Trophoblast cell (in vitro differentiated cells and primary cell): ENCODE results near the gene FAM210B.

Experiments
- DNase-seq, 2 donors: peaks; one replicate each; pipeline ENCODE4 v3.0.0-alpha.2; 2016
- H2AFZ ChIP-seq: 2 replicates; pipeline ENCODE4 v1.6.1; 2013; ENCODE audit warnings: low read length, moderate library complexity, mild to moderate bottlenecking; ENCODE audit not compliant: insufficient read depth, poor library complexity
- H2AK5ac ChIP-seq: 2 replicates; pipeline ENCODE4 v1.6.1; 2013; ENCODE audit warnings: mild to moderate bottlenecking, low read length
- H2BK120ac ChIP-seq: 2 replicates; pipeline ENCODE4 v1.6.1; 2013; ENCODE audit warnings: low read length, mild to moderate bottlenecking, moderate library complexity; ENCODE audit not compliant: insufficient read depth, poor library complexity
- H2BK12ac ChIP-seq: 2 replicates; pipeline ENCODE4 v1.6.1; 2013; ENCODE audit warnings: mild to moderate bottlenecking, low read length, moderate library complexity
- H2BK5ac ChIP-seq: 2 replicates; pipeline ENCODE4 v1.6.1; 2013; ENCODE audit warnings: low read length, low read depth, moderate library complexity, mild to moderate bottlenecking; ENCODE audit not compliant: poor library complexity
- H3K14ac ChIP-seq: 2 replicates; pipeline ENCODE4 v1.6.1; 2013; ENCODE audit warnings: mild to moderate bottlenecking, low read length
- H3K18ac ChIP-seq: 2 replicates; pipeline ENCODE4 v1.6.1; 2013; ENCODE audit warnings: mild to moderate bottlenecking, low read length
- H3K23ac ChIP-seq: 2 replicates; pipeline ENCODE4 v1.6.1; 2013; ENCODE audit warnings: low read length
- H3K27ac ChIP-seq: 2 replicates; pipeline ENCODE4 v1.5.1; 2013; ENCODE audit warnings: low read depth, mild to moderate bottlenecking, inconsistent platforms, low read length, moderate library complexity
- H3K27me3 ChIP-seq: 2 replicates; pipeline ENCODE4 v1.6.1; 2013; ENCODE audit warnings: inconsistent platforms, mild to moderate bottlenecking, low read length, moderate library complexity; ENCODE audit not compliant: insufficient read depth
- H3K36me3 ChIP-seq, 2 experiments: 1 replicate in 1 of 2; 2 replicates in 1 of 2; pipeline ENCODE4 v1.6.1; 2013; ENCODE audit warnings: low read length in 2 of 2, mild to moderate bottlenecking in 2 of 2, moderate library complexity in 1 of 2; ENCODE audit not compliant: insufficient read depth in 2 of 2, control insufficient read depth in 1 of 2
- H3K4ac ChIP-seq: 2 replicates; pipeline ENCODE4 v1.6.1; 2013; ENCODE audit warnings: low read depth, mild to moderate bottlenecking, low read length, moderate library complexity
- H3K4me1 ChIP-seq, 2 experiments: 1 replicate in 1 of 2; 2 replicates in 1 of 2; pipeline ENCODE4 v1.6.1; 2013; ENCODE audit warnings: low read length in 2 of 2, mild to moderate bottlenecking in 2 of 2, moderate library complexity in 1 of 2; ENCODE audit not compliant: insufficient read depth in 2 of 2, control insufficient read depth in 1 of 2
- H3K4me2 ChIP-seq: 2 replicates; pipeline ENCODE4 v1.6.1; 2013; ENCODE audit warnings: inconsistent platforms, mild to moderate bottlenecking, low read length, moderate library complexity
- H3K4me3 ChIP-seq: 2 replicates; pipeline ENCODE4 v1.5.1; 2013; ENCODE audit warnings: mild to moderate bottlenecking, low read depth, low read length, inconsistent platforms
- H3K79me1 ChIP-seq: one replicate; pipeline ENCODE4 v1.6.1; 2013; ENCODE audit warnings: low read length
- H3K79me2 ChIP-seq: 2 replicates; pipeline ENCODE4 v1.6.1; 2013; ENCODE audit warnings: low read length, mild to moderate bottlenecking; ENCODE audit not compliant: control insufficient read depth, insufficient read depth, poor library complexity
- H3K9ac ChIP-seq: 2 replicates; pipeline ENCODE4 v1.6.1; 2013; ENCODE audit warnings: mild to moderate bottlenecking, low read length
- H3K9me3 ChIP-seq: 2 replicates; pipeline ENCODE4 v1.6.1; 2013; ENCODE audit warnings: low read depth, mild to moderate bottlenecking, control low read depth, inconsistent platforms, low read length; ENCODE audit not compliant: insufficient read depth
- H4K12ac ChIP-seq: 2 replicates; pipeline ENCODE4 v1.6.1; 2013; ENCODE audit warnings: low read depth, mild to moderate bottlenecking, low read length, moderate library complexity
- H4K8ac ChIP-seq: 2 replicates; pipeline ENCODE4 v1.6.1; 2013; ENCODE audit warnings: low read depth, mild to moderate bottlenecking, low read length, moderate library complexity
- H4K91ac ChIP-seq: one replicate; pipeline ENCODE4 v1.6.1; 2013; ENCODE audit warnings: low read depth, mild to moderate bottlenecking, low read length, moderate library complexity
- WGBS: extraction: QIAGEN DNeasy Blood & Tissue Kit; methylation state at CpG from one replicate; pipeline ENCODE4 v1.1.7; 2013; ENCODE audit warnings: missing lambda C conversion rate; ENCODE audit not compliant: insufficient read length, insufficient coverage; ENCODE audit errors: extremely low coverage; 5-methylcytosine and 5-hydroxymethylcytosine counted together

Gene FAM210B

GRCh38 chr20:56385130-56385529, 26.4 kb downstream of the FAM210B start:
- Histone ChIP-seq H3K4me1 (no peaks in the 10 kb centered on the region), H2BK120ac (no peak overlapping the region), H2AFZ (no peak overlapping the region), H3K36me3 (peaks cover 27 to 50% of the 10 kb centered on the region in 2 experiments), H3K18ac (no peak overlapping the region), H3K9me3 (no peaks in the 10 kb centered on the region), H3K79me1 (peaks cover 2% of the 10 kb centered on the region), H3K23ac (no peak overlapping the region), H2AK5ac (no peak overlapping the region), H4K8ac (no peak overlapping the region), H3K4ac (no peak overlapping the region), H2BK5ac (no peak overlapping the region), H4K12ac (no peak overlapping the region), H2BK12ac (no peak overlapping the region), H3K14ac (no peak overlapping the region), H3K4me3 (no peak overlapping the region), H4K91ac (no peak overlapping the region), H3K9ac (no peak overlapping the region), H3K79me2 (peaks cover 2% of the 10 kb centered on the region), H3K27ac (no peak overlapping the region), H3K27me3 (no peaks in the 10 kb centered on the region), H3K4me2 (no peak overlapping the region)
- DNase-seq, result no peak
- WGBS, result no CpG with 5 or more reads among the region's 4 CpGs

GRCh38 chr20:56386219-56386618, 27.4 kb downstream of the FAM210B start:
- Histone ChIP-seq H3K4ac (peak overlapping the region; percentile 42), H3K79me2 (peaks cover 6% of the 10 kb centered on the region), H3K36me3 (peaks cover 26 to 52% of the 10 kb centered on the region in 2 experiments), H3K18ac (no peak overlapping the region), H2AK5ac (no peak overlapping the region), H3K23ac (no peak overlapping the region), H2BK120ac (no peak overlapping the region), H4K8ac (no peak overlapping the region), H3K9me3 (no peaks in the 10 kb centered on the region), H3K27me3 (no peaks in the 10 kb centered on the region), H4K91ac (no peak overlapping the region), H3K4me1 (peaks cover 0 to 3% of the 10 kb centered on the region in 2 experiments), H3K79me1 (peaks cover 2% of the 10 kb centered on the region), H3K4me2 (no peak overlapping the region), H3K14ac (no peak overlapping the region), H2BK5ac (no peak overlapping the region), H2BK12ac (no peak overlapping the region), H2AFZ (no peak overlapping the region), H4K12ac (no peak overlapping the region), H3K9ac (no peak overlapping the region), H3K4me3 (no peak overlapping the region), H3K27ac (no peak overlapping the region)
- no peak for DNase-seq
- no CpG with 5 or more reads among the region's 6 CpGs for whole genome bisulfite sequencing

- H4K8ac ChIP-seq, result no peak overlapping the region
- no peak overlapping the region for H2AFZ ChIP-seq
- H3K27me3 ChIP-seq, result no peaks in the 10 kb centered on the region
- H3K14ac ChIP-seq, result no peak overlapping the region
- H2BK12ac ChIP-seq, result no peak overlapping the region
- H4K91ac ChIP-seq, result no peak overlapping the region
- WGBS, result no CpG with 5 or more reads among the region's 4 CpGs
- H3K36me3 ChIP-seq, result peaks cover 17 to 41% of the 10 kb centered on the region in 2 experiments
- no peak for DNase-seq
- H3K27ac ChIP-seq, result no peak overlapping the region
- no peaks in the 10 kb centered on the region for H3K9me3 ChIP-seq
- H3K4me1 ChIP-seq, result peaks cover 0 to 8% of the 10 kb centered on the region in 2 experiments
- H3K23ac ChIP-seq, result no peak overlapping the region
- no peak overlapping the region for H3K4me2 ChIP-seq
- no peak overlapping the region for H3K4ac ChIP-seq
- H3K9ac ChIP-seq, result no peak overlapping the region
- H4K12ac ChIP-seq, result no peak overlapping the region
- H3K79me1 ChIP-seq, result peaks cover 11% of the 10 kb centered on the region
- H2BK120ac ChIP-seq, result no peak overlapping the region
- H2BK5ac ChIP-seq, result no peak overlapping the region
- H2AK5ac ChIP-seq, result no peak overlapping the region
- H3K4me3 ChIP-seq, result no peak overlapping the region
- peaks cover 16% of the 10 kb centered on the region for H3K79me2 ChIP-seq
- H3K18ac ChIP-seq, result no peak overlapping the region
These were observed 30.1 kb downstream of the FAM210B start for GRCh38 chr20:56388882-56389281.

GRCh38 chr20:56389807-56390206, 31.0 kb downstream of the FAM210B start:
- Histone ChIP-seq H3K4me1 (peaks cover 0 to 8% of the 10 kb centered on the region in 2 experiments), H3K9ac (no peak overlapping the region), H3K14ac (no peak overlapping the region), H2AFZ (no peak overlapping the region), H3K4ac (peak overlapping the region; percentile 61), H3K36me3 (peaks cover 14 to 37% of the 10 kb centered on the region in 2 experiments), H2AK5ac (no peak overlapping the region), H3K18ac (no peak overlapping the region), H3K79me2 (peaks cover 16% of the 10 kb centered on the region), H3K9me3 (no peaks in the 10 kb centered on the region), H4K91ac (no peak overlapping the region), H3K4me2 (no peak overlapping the region), H2BK120ac (no peak overlapping the region), H3K27me3 (no peaks in the 10 kb centered on the region), H4K8ac (no peak overlapping the region), H3K79me1 (peaks cover 11% of the 10 kb centered on the region), H3K23ac (no peak overlapping the region), H4K12ac (no peak overlapping the region), H3K27ac (no peak overlapping the region), H3K4me3 (no peak overlapping the region), H2BK12ac (no peak overlapping the region), H2BK5ac (no peak overlapping the region)
- no CpG with 5 or more reads among the region's 4 CpGs for WGBS
- no peak for DNase-seq
